Spleen (tissue), 11 donors: ENCODE measurements around the gene ARID4B. TPM values are rescaled to one million over a fixed set of nuclear protein-coding genes. Genes with fewer than 3 reads are reported as not detected.

Experiments
- DNase-seq: peaks from one replicate; pipeline ENCODE4 v3.0.0-alpha.2; 2020
- H3K27ac ChIP-seq, 8 donors: fragments of 200-600 bp; sonication (generic) in 7 of 8; 1 replicate in 4 of 8; 2 replicates in 4 of 8; pipeline versions ENCODE4 v1.5.0 to v1.8.0; 2016 to 2021; ENCODE audit warnings: inconsistent platforms in 4 of 8, mild to moderate bottlenecking in 4 of 8, moderate library complexity in 1 of 8
- H3K27me3 ChIP-seq, 7 donors: fragments of 200-600 bp; sonication (generic) in 6 of 7; replicated peaks in 1 of 7; 1 replicate in 4 of 7; 2 replicates in 3 of 7; pipeline versions ENCODE4 v1.5.0 to v1.8.0; 2016 to 2021; ENCODE audit warnings: inconsistent platforms in 3 of 7, mild to moderate bottlenecking in 1 of 7
- H3K36me3 ChIP-seq, 6 donors: fragments of 200-600 bp; sonication (generic) in 5 of 6; 1 replicate in 4 of 6; 2 replicates in 2 of 6; pipeline versions ENCODE4 v1.5.0 to v1.8.0; 2016 to 2021; ENCODE audit warnings: inconsistent platforms in 2 of 6
- H3K4me1 ChIP-seq, 6 donors: fragments of 200-600 bp; sonication (generic) in 5 of 6; 1 replicate in 3 of 6; 2 replicates in 3 of 6; pipeline versions ENCODE4 v1.5.0 to v1.8.0; 2016 to 2021; ENCODE audit warnings: inconsistent platforms in 3 of 6
- H3K4me3 ChIP-seq, 8 donors: fragments of 200-600 bp; sonication (generic) in 7 of 8; 1 replicate in 4 of 8; 2 replicates in 4 of 8; pipeline versions ENCODE4 v1.5.0 to v1.8.0; 2016 to 2021; ENCODE audit warnings: inconsistent platforms in 4 of 8, mild to moderate bottlenecking in 4 of 8, moderate library complexity in 2 of 8
- H3K9me3 ChIP-seq, 8 donors: fragments of 200-600 bp; sonication (generic) in 7 of 8; 1 replicate in 4 of 8; 2 replicates in 4 of 8; pipeline versions ENCODE4 v1.5.0 to v1.8.0; 2016 to 2021; ENCODE audit warnings: inconsistent platforms in 4 of 8
- POLR2A ChIP-seq, 3 donors: fragments of 450-650 bp; IDR thresholded peaks; one replicate each; pipeline ENCODE4 v1.5.1; 2017; ENCODE audit warnings: antibody characterized with exemption in 3 of 3, mild to moderate bottlenecking in 1 of 3
- POLR2AphosphoS5 ChIP-seq, 3 donors: sonication (generic); formaldehyde crosslinking; IDR thresholded peaks; one replicate each; pipeline ENCODE4 v1.5.1; 2017; ENCODE audit warnings: antibody characterized with exemption in 3 of 3
- WGBS, 5 donors: extraction: QIAGEN DNeasy Blood & Tissue Kit in 3 of 5; methylation state at CpG; one replicate each; pipeline versions ENCODE4 v1.1.5 to v1.1.7; 2013 to 2018; 5-methylcytosine and 5-hydroxymethylcytosine counted together
- intact Hi-C: fragments of 100-400 bp; cut with DNase I; formaldehyde crosslinking; loops from one replicate; pipeline ENCODE4 v1.15.0; 2023; ENCODE audit warnings: low total_unique reads
- polyA plus RNA-seq, 3 donors: library from polyadenylated mRNA; stranded (reverse); fragments of 200-250 nt; gene quantifications; one replicate each; pipeline ENCODE4 v1.2.1, GENCODE V29; 2013
- total RNA-seq, 7 donors: library from RNA; depleted of rRNA in 3 of 7; stranded (reverse); fragments of >200 nt in 3 of 7; fragmentation: NEBNext Ultra II Directional in 4 of 7; extraction: Animal tissue kit (Norgen Biotek cat#: 25700) in 4 of 7; gene quantifications; one replicate each; pipeline versions ENCODE4 v1.1.0 to v1.2.1, GENCODE V29; 2016 to 2021
- TF ChIP-seq, protein P1 (sequence below), 11 experiments: fragments of 200-600 bp in 7 of 11; fragments of 450-650 bp in 4 of 11; sonication (generic) in 4 of 11; IDR thresholded peaks in 8 of 11; conservative IDR thresholded peaks in 3 of 11; 1 replicate in 7 of 11; 2 replicates in 4 of 11; pipeline versions ENCODE4 v1.4.0 to v1.8.0; 2016 to 2021; ENCODE audit warnings: antibody characterized with exemption in 11 of 11, inconsistent platforms in 4 of 11, mild to moderate bottlenecking in 1 of 11
- donor health status: healthy with polysubstance abuse.
- donor health status: DM: no; HTN: no; CAD: no; lungs with moderate emphysema.
- donor health status: DM: no; HTN: no; CAD: no.
- donor health status: Bipolar disorder and iron deficiency.
- donor health status: healthy.
- donor health status: DM: no; HTN: no; CAD: no.
- donor health status: DM: yes; HTN: yes; CAD: no.

The ARID4B gene
- total and polyA plus RNA-seq, 10 donors, result 13.2 to 82.0 (median 65.6) TPM

DNA sequence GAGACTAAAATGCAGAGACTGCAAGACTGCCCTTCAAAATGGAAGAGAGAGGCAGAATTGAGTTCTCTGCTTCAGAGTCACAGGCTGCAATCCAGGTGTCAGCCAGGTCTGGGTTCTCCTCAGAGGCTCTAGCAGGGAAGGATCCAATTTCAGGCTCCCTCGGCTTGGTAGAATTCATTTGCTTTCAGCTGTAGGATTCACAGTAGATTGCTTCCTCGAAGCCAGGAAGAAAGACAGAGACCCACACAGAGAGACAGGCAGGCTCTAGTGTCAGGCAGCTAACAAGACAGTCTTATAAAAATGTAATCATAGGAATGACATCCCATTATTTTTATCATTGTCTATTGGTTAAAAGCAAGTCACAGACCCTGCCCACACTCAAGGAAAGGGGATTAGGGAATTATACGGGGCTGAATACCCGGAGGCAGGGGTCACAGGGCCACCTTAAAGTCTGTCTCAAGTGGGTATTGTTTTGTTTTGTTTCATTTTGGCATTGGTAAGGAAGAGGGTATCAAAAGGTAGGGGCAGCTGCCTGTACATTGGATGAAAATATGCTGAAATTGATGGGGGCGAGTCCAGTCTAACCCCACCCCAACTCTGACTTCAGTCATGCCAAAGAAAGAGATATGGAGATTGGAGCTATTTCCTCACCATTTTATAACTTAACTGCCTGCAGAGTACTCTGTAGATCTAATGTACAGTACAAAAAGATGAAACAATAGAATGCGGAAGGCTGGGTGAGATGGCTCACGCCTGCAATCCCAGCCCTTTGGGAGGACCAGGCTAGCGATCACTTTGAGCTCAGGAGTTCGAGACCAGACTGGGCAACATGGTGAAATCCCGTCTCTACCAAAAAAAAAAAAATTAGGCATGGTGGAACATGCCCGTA is 29.8 kb upstream of the ARID4B start:
- Histone ChIP-seq H3K36me3 (no peaks in the 10 kb centered on the region), H3K4me1 (no peaks in the 10 kb centered on the region), H3K4me3 (no peak overlapping the region), H3K27ac (no peak overlapping the region), H3K27me3 (no peaks in the 10 kb centered on the region), H3K9me3 (no peaks in the 10 kb centered on the region)
- intact Hi-C loops, result no loop called here
- WGBS, 5 donors, result 72 to 84% (median 83%) methylated on average over 11 of the region's 11 CpGs
- TF ChIP-seq, protein P1, sequence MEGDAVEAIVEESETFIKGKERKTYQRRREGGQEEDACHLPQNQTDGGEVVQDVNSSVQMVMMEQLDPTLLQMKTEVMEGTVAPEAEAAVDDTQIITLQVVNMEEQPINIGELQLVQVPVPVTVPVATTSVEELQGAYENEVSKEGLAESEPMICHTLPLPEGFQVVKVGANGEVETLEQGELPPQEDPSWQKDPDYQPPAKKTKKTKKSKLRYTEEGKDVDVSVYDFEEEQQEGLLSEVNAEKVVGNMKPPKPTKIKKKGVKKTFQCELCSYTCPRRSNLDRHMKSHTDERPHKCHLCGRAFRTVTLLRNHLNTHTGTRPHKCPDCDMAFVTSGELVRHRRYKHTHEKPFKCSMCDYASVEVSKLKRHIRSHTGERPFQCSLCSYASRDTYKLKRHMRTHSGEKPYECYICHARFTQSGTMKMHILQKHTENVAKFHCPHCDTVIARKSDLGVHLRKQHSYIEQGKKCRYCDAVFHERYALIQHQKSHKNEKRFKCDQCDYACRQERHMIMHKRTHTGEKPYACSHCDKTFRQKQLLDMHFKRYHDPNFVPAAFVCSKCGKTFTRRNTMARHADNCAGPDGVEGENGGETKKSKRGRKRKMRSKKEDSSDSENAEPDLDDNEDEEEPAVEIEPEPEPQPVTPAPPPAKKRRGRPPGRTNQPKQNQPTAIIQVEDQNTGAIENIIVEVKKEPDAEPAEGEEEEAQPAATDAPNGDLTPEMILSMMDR (IDR thresholded peaks at IDR 0.05 in 8 of 11, conservative IDR thresholded peaks at IDR 0.05 in 3 of 11), result no peak
- TF ChIP-seq POLR2A (IDR thresholded peaks at IDR 0.05), result no peak
- TF ChIP-seq POLR2AphosphoS5 (IDR thresholded peaks at IDR 0.05), result no peak
- no peak for DNase-seq

DNA sequence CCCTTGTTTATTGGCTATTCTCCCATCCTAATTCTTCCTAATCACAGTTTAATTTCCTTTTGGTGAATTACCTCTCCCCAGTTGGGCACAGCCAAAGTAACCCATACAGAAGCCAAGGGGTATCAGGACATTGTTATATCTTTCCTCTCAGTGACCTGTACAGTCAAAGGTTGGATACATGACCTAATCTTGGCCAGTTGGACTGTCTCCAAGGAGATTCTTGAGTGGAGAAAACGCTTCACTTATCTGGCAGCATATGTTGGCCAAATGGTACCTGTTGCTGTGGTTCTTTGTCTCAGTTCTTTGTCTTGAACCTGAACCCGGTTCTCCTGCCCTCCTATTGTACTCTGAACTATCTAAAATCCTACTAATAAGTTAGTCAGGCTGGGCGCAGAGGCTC is 23.9 kb upstream of the ARID4B start:
- H3K36me3 ChIP-seq, result no peaks in the 10 kb centered on the region
- DNase-seq, result no peak
- TF ChIP-seq POLR2AphosphoS5 (IDR thresholded peaks at IDR 0.05) (no peak), POLR2A (IDR thresholded peaks at IDR 0.05) (no peak)
- TF ChIP-seq, protein P1 (IDR thresholded peaks at IDR 0.05 in 8 of 11, conservative IDR thresholded peaks at IDR 0.05 in 3 of 11), result no peak
- intact Hi-C loops, result no loop called here
- H3K27me3 ChIP-seq, result no peaks in the 10 kb centered on the region
- no peaks in the 10 kb centered on the region for H3K4me1 ChIP-seq
- H3K4me3 ChIP-seq, result no peak overlapping the region
- H3K27ac ChIP-seq, result no peak overlapping the region
- H3K9me3 ChIP-seq, result no peaks in the 10 kb centered on the region
- WGBS, 5 donors, result 74 to 85% (median 76%) methylated on average over 3 of the region's 3 CpGs

DNA sequence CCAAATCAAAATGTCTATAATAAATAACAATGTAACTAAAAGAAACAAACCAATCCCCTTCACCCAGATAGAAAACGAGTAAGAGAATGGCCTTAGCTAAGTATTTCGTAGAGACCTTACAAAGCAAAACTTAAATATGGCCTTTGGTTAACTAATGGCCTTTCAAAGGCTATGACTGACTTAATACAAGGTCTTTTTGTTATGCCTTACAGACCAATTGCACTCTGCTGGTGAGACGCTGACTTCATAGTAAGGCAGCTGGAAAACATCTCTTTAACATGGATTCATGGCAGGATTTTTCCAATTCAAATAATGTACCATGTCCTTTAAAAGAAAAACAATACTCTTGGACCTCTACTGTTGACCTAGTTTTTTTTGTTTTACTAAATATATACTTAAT is 23.5 kb upstream of the ARID4B start:
- no peaks in the 10 kb centered on the region for H3K9me3 ChIP-seq
- peaks cover 0 to 4% (median 0%) of the 10 kb centered on the region in 6 donors for H3K36me3 ChIP-seq
- no peak overlapping the region for H3K4me3 ChIP-seq
- H3K27me3 ChIP-seq, result no peaks in the 10 kb centered on the region
- 78 to 92% (median 88%) methylated on average over 3 of the region's 3 CpGs for WGBS, 5 donors
- no peak for DNase-seq
- H3K27ac ChIP-seq, result no peak overlapping the region
- no peak for TF ChIP-seq POLR2AphosphoS5 (IDR thresholded peaks at IDR 0.05)
- intact Hi-C loops, result no loop called here
- no peaks in the 10 kb centered on the region for H3K4me1 ChIP-seq

DNA sequence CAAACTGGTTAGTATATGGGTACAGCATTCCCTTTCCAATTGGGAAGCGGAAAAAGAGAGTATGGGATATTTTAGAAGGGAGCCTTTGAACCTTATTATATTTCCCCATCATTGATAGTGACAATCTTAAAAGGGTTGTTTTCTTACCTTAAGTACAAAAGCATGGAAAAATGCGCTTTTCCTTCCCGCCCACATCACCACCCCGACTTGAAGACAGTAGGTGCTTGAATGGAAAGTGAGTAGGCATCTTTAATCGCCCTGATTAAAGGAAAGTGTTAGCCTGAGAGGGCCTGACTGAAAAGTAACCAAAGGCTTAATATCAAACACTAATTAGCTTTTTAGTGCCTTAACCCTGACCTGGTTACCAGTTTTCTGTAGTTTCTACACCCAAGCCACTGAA is 15.7 kb upstream of the ARID4B start:
- H3K4me3 ChIP-seq, result no peak overlapping the region
- no peaks in the 10 kb centered on the region for H3K4me1 ChIP-seq
- peaks cover 0 to 78% (median 35%) of the 10 kb centered on the region in 6 donors for H3K36me3 ChIP-seq
- intact Hi-C loops, result no loop called here
- TF ChIP-seq POLR2A (IDR thresholded peaks at IDR 0.05) (no peak), POLR2AphosphoS5 (IDR thresholded peaks at IDR 0.05) (no peak)
- TF ChIP-seq, protein P1 (IDR thresholded peaks at IDR 0.05 in 8 of 11, conservative IDR thresholded peaks at IDR 0.05 in 3 of 11), result no peak
- 86 to 96% (median 90%) methylated on average over 5 of the region's 5 CpGs for WGBS, 5 donors
- no peak overlapping the region for H3K27ac ChIP-seq
- no peaks in the 10 kb centered on the region for H3K27me3 ChIP-seq
- H3K9me3 ChIP-seq, result no peaks in the 10 kb centered on the region
- DNase-seq, result no peak
